HepG2 (cell line): ENCODE measurements around the gene ZCCHC8. TPM values are rescaled to one million over a fixed set of nuclear protein-coding genes. Genes with fewer than 3 reads are reported as not detected.

ENCODE experiments used
- CREB1 ChIP-seq, 2 experiments: fragments of 450-650 bp in 1 of 2; IDR thresholded peaks; 2 replicates each; pipeline ENCODE4 v1.6.1; 2016 to 2017; ENCODE audit warnings: control low read depth in 1 of 2, mild to moderate bottlenecking in 1 of 2, missing compliant biosample characterization in 1 of 2, missing genetic modification characterization in 1 of 2
- EP300 ChIP-seq, 3 experiments: sonication (generic) in 1 of 3; formaldehyde crosslinking in 1 of 3; IDR thresholded peaks; 2 replicates each; pipeline versions ENCODE4 v1.5.1 to v1.6.1; 2011 to 2020; ENCODE audit warnings: low read depth in 2 of 3, low read length in 2 of 3, borderline replicate concordance in 1 of 3, improper control_type of control experiment in 1 of 3, mild to moderate bottlenecking in 1 of 3, missing genetic modification reagents in 1 of 3, moderate library complexity in 1 of 3
- FOSL2 ChIP-seq: sonication (generic); formaldehyde crosslinking; IDR thresholded peaks from 2 replicates; pipeline ENCODE4 v1.4.0; 2020; ENCODE audit warnings: missing genetic modification reagents
- GPBP1L1 ChIP-seq: sonication (generic); formaldehyde crosslinking; IDR thresholded peaks from 2 replicates; pipeline ENCODE4 v1.5.0; 2020; ENCODE audit warnings: mild to moderate bottlenecking, missing genetic modification reagents
- HNF1A ChIP-seq, 2 experiments: sonication (generic) in 1 of 2; formaldehyde crosslinking in 1 of 2; IDR thresholded peaks; 2 replicates each; pipeline versions ENCODE4 v1.4.0 to v1.6.1; 2016 to 2020; ENCODE audit warnings: borderline replicate concordance in 1 of 2, low read depth in 1 of 2, mild to moderate bottlenecking in 1 of 2, missing genetic modification reagents in 1 of 2
- MIXL1 ChIP-seq: IDR thresholded peaks from 2 replicates; pipeline ENCODE4 v1.6.1; 2016
- MTERF4 ChIP-seq: sonication (generic); formaldehyde crosslinking; IDR thresholded peaks from 2 replicates; pipeline ENCODE4 v1.8.0; 2023; ENCODE audit warnings: mild to moderate bottlenecking, missing genetic modification reagents
- NFYB ChIP-seq: sonication (generic); formaldehyde crosslinking; IDR thresholded peaks from 2 replicates; pipeline ENCODE4 v1.4.0; 2020; ENCODE audit warnings: missing genetic modification reagents
- PBX3 ChIP-seq: sonication (generic); formaldehyde crosslinking; IDR thresholded peaks from 2 replicates; pipeline ENCODE4 v1.8.1; 2023; ENCODE audit warnings: missing genetic modification reagents, inconsistent platforms, borderline replicate concordance
- RARG ChIP-seq: sonication (generic); formaldehyde crosslinking; IDR thresholded peaks from 2 replicates; pipeline ENCODE4 v1.4.0; 2020; ENCODE audit warnings: low read depth, mild to moderate bottlenecking, missing genetic modification reagents
- RXRB ChIP-seq: IDR thresholded peaks from 2 replicates; pipeline ENCODE4 v1.6.1; 2016; ENCODE audit warnings: borderline replicate concordance, missing genetic modification reagents, missing compliant biosample characterization
- THRA ChIP-seq: sonication (generic); formaldehyde crosslinking; IDR thresholded peaks from 2 replicates; pipeline ENCODE4 v1.4.0; 2020; ENCODE audit warnings: missing genetic modification reagents, borderline replicate concordance
- ZMAT5 ChIP-seq: sonication (generic); formaldehyde crosslinking; IDR thresholded peaks from 2 replicates; pipeline ENCODE4 v1.5.0; 2020; ENCODE audit warnings: mild to moderate bottlenecking, low read depth, missing genetic modification reagents, borderline replicate concordance
- ZNF343 ChIP-seq: sonication (generic); formaldehyde crosslinking; IDR thresholded peaks from 2 replicates; pipeline ENCODE4 v1.4.0; 2020; ENCODE audit warnings: mild to moderate bottlenecking, missing genetic modification reagents
- ZNF44 ChIP-seq: sonication (generic); formaldehyde crosslinking; IDR thresholded peaks from 2 replicates; pipeline ENCODE4 v1.5.1; 2020; ENCODE audit warnings: mild to moderate bottlenecking, missing genetic modification reagents
- ZNF513 ChIP-seq: sonication (generic); formaldehyde crosslinking; conservative IDR thresholded peaks from 2 replicates; pipeline ENCODE4 v1.5.0; 2020; ENCODE audit warnings: missing genetic modification reagents
- ZNF562 ChIP-seq: sonication (generic); formaldehyde crosslinking; IDR thresholded peaks from 2 replicates; pipeline ENCODE4 v1.8.0; 2022; ENCODE audit warnings: missing genetic modification reagents, borderline replicate concordance
- polyA plus RNA-seq, 8 experiments: library from polyadenylated mRNA; depleted of rRNA in 3 of 8; stranded (reverse) in 7 of 8; unstranded in 1 of 8; fragments of >200 nt; fragmentation: Illumina TruSeq in 4 of 8; extraction: Trizol in 4 of 8; gene quantifications; 2 replicates each; pipeline versions ENCODE4 v1.2.1 to v1.2.3, GENCODE V29; 2011 to 2016; ENCODE audit warnings: low read depth in 4 of 8, missing spikeins in 1 of 8, mixed read lengths in 1 of 8; ENCODE audit not compliant: insufficient read depth in 1 of 8
- total RNA-seq, 5 experiments: library from RNA; depleted of rRNA; stranded (reverse); fragments of >200 nt; fragmentation: Illumina TruSeq; extraction: Trizol; gene quantifications; 2 replicates each; pipeline ENCODE4 v1.2.3, GENCODE V29; 2016; ENCODE audit warnings: low read depth in 1 of 5

Gene ZCCHC8
- total and polyA plus RNA-seq, 2 of the 13 experiments (the other 11 are each of a cell fraction or from before 2014, with no cell fraction given): 18.6 to 20.9 TPM

- no peak for TF ChIP-seq GPBP1L1
- TF ChIP-seq HNF1A (IDR thresholded peaks at IDR 0.05; ENCODE audit: low read depth): peak; percentile 59; the same call in 1 of the 2 replicates
- 0 out of 2 replicates have a peak, but pooled peaks have one; percentile 18 for TF ChIP-seq HNF1A (CRISPR knock-in tag; IDR thresholded peaks at IDR 0.05; ENCODE audit: borderline replicate concordance)
- TF ChIP-seq MTERF4 (CRISPR knock-in tag): no peak
- no peak for TF ChIP-seq ZMAT5 (CRISPR knock-in tag)
- no peak for TF ChIP-seq NFYB (CRISPR knock-in tag)
- peak; percentile 80 for TF ChIP-seq THRA (CRISPR knock-in tag)
- TF ChIP-seq ZNF562: no peak
- no peak for TF ChIP-seq ZNF44 (CRISPR knock-in tag)
- peak; percentile 83 for TF ChIP-seq RXRB (CRISPR knock-in tag)
- TF ChIP-seq EP300 (IDR thresholded peaks at IDR 0.05; ENCODE audit: low read depth in 2 of 2, low read length in 2 of 2): peak in 1 of 2 experiments; percentile 94; a peak in 2 of 4 replicates
- TF ChIP-seq EP300 (CRISPR knock-in tag; IDR thresholded peaks at IDR 0.05; ENCODE audit: borderline replicate concordance): peak; percentile 76; the same call in 1 of the 2 replicates
- TF ChIP-seq PBX3: no peak
- TF ChIP-seq ZNF343 (CRISPR knock-in tag): no peak
- peak; percentile 52; the same call in 1 of the 2 replicates for TF ChIP-seq FOSL2 (CRISPR knock-in tag)
- TF ChIP-seq RARG (CRISPR knock-in tag): no peak
- TF ChIP-seq ZNF513 (CRISPR knock-in tag): no peak
- peak; percentile 94 for TF ChIP-seq MIXL1 (CRISPR knock-in tag)
- no peak for TF ChIP-seq CREB1 (IDR thresholded peaks at IDR 0.05)
- TF ChIP-seq CREB1 (CRISPR knock-in tag; IDR thresholded peaks at IDR 0.05): peak; percentile 78
These were observed 11.7 kb downstream of the ZCCHC8 start (continued) for GRCh38 chr12:122489038-122489437.
